Endothelial cell of umbilical vein (primary cell): ENCODE data around the gene H1-8. TPM values are rescaled to one million over a fixed set of nuclear protein-coding genes. Genes with fewer than 3 reads are reported as not detected.

ENCODE experiments used
- BruUV-seq: library from RNA; stranded (reverse); fragments of 400-500 nt; replicated peaks from 2 replicates; lab custom pipeline; 2021; lab: Mats Ljungman, UMichigan
- CTCF ChIA-PET: fragments of 300-600, 350-600 bp; sonication (Branson Sonifier 250); formaldehyde crosslinking; loops from one replicate; lab custom pipeline; 2021; ENCODE audit warnings: antibody characterized with exemption, inconsistent platforms; lab: Charles Lee
- POLR2A ChIA-PET: fragments of 300-600, 350-600 bp; sonication (Branson Sonifier 250); formaldehyde crosslinking; loops from one replicate; lab custom pipeline; 2021; ENCODE audit warnings: antibody characterized with exemption, inconsistent platforms; lab: Charles Lee
- DNase-seq: peaks from one replicate; pipeline ENCODE4 v3.0.0-alpha.2; 2011; ENCODE audit warnings: low read depth, low spot score
- FAIRE-seq: peaks from 2 replicates; lab custom pipeline; 2011; peaks lifted over from hg19 to GRCh38; lab: Jason Lieb, UNC
- H2AFZ ChIP-seq: 2 replicates; pipeline ENCODE4 v1.6.0; 2012; ENCODE audit warnings: low read depth, low read length, control low read depth, inconsistent platforms
- H3K27ac ChIP-seq: 2 replicates; pipeline ENCODE4 v1.5.1; 2011; ENCODE audit warnings: low read depth, mild to moderate bottlenecking, control low read depth, low read length, moderate library complexity; ENCODE audit not compliant: insufficient read depth
- H3K27me3 ChIP-seq, 2 experiments: 2 replicates each; pipeline versions ENCODE4 v1.6.0 to v1.6.1; 2011; ENCODE audit warnings: low read length in 2 of 2, mixed read lengths in 1 of 2; ENCODE audit not compliant: control insufficient read depth in 2 of 2, insufficient read depth in 2 of 2
- H3K36me3 ChIP-seq, 2 experiments: 2 replicates in 1 of 2; 3 replicates in 1 of 2; pipeline ENCODE4 v1.5.1; 2011; ENCODE audit warnings: low read length in 2 of 2, mild to moderate bottlenecking in 1 of 2, moderate library complexity in 1 of 2; ENCODE audit not compliant: control insufficient read depth in 2 of 2, insufficient read depth in 2 of 2; ENCODE audit errors: extremely low read depth in 1 of 2
- H3K4me1 ChIP-seq: 3 replicates; pipeline ENCODE4 v1.5.1; 2011; ENCODE audit warnings: mild to moderate bottlenecking, low read length; ENCODE audit not compliant: control insufficient read depth, insufficient read depth; ENCODE audit errors: extremely low read depth
- H3K4me2 ChIP-seq: 2 replicates; pipeline ENCODE4 v1.6.1; 2011; ENCODE audit warnings: low read length, control low read depth, mixed read lengths; ENCODE audit not compliant: insufficient read depth
- H3K4me3 ChIP-seq, 3 experiments: fragments of 200-600 bp in 1 of 3; sonication (generic), shearing (Covaris generic) in 1 of 3; replicated peaks in 1 of 3; 2 replicates each; pipeline ENCODE4 v1.5.1; 2011 to 2016; ENCODE audit warnings: control low read depth in 3 of 3, low read length in 3 of 3, mild to moderate bottlenecking in 2 of 3, inconsistent platforms in 1 of 3, low read depth in 1 of 3, moderate library complexity in 1 of 3; ENCODE audit not compliant: insufficient read depth in 1 of 3
- H3K79me2 ChIP-seq: 2 replicates; pipeline ENCODE4 v1.6.0; 2012; ENCODE audit warnings: low read length, inconsistent platforms; ENCODE audit not compliant: control insufficient read depth, insufficient read depth
- H3K9ac ChIP-seq: replicated peaks from 2 replicates; pipeline ENCODE3; 2011; ENCODE audit warnings: low read length, control low read depth; ENCODE audit not compliant: insufficient read depth; ENCODE audit errors: extremely low read depth
- H3K9me1 ChIP-seq: replicated peaks from 3 replicates; pipeline ENCODE4 v1.6.0; 2011; ENCODE audit warnings: mild to moderate bottlenecking, low read length; ENCODE audit not compliant: control insufficient read depth, insufficient read depth; ENCODE audit errors: extremely low read depth
- H3K9me3 ChIP-seq: replicated peaks from 2 replicates; pipeline ENCODE4 v1.5.1; 2012; ENCODE audit warnings: low read length, inconsistent platforms; ENCODE audit not compliant: control insufficient read depth, insufficient read depth
- H4K20me1 ChIP-seq: replicated peaks from 2 replicates; pipeline ENCODE3; 2011; ENCODE audit warnings: mild to moderate bottlenecking, low read length; ENCODE audit not compliant: control insufficient read depth, insufficient read depth; ENCODE audit errors: extremely low read depth
- EZH2 ChIP-seq: IDR thresholded peaks from 2 replicates; pipeline ENCODE4 v1.6.1; 2012; ENCODE audit warnings: borderline replicate concordance, low read depth, mild to moderate bottlenecking, moderate library complexity, low read length, inconsistent platforms; ENCODE audit not compliant: severe bottlenecking
- FOS ChIP-seq: IDR thresholded peaks from 2 replicates; pipeline ENCODE4 v1.6.1; 2011; ENCODE audit warnings: mild to moderate bottlenecking, low read length, moderate library complexity, borderline replicate concordance; ENCODE audit not compliant: insufficient read depth
- MYC ChIP-seq: IDR thresholded peaks from one replicate; pipeline ENCODE4 v1.6.1; 2011; ENCODE audit warnings: mild to moderate bottlenecking, low read depth, low read length
- dilution Hi-C: fragments of 300-500 bp; cut with MboI; formaldehyde crosslinking; loops from one replicate; pipeline ENCODE4 v1.15.0; 2019; ENCODE audit warnings: low sequenced_read_pairs; ENCODE audit not compliant: extremely low pct_ligation_motif_present
- intact Hi-C: fragments of 100-400 bp; cut with micrococcal nuclease; formaldehyde crosslinking; loops from one replicate; pipeline ENCODE4 v1.10.0; 2022
- polyA plus RNA-seq, 4 experiments: library from polyadenylated mRNA; depleted of rRNA in 3 of 4; stranded (reverse) in 3 of 4; unstranded in 1 of 4; fragments of >200 nt; gene quantifications; 2 replicates each; pipeline versions ENCODE4 v1.2.1 to v1.2.3, GENCODE V29; 2011 to 2012; ENCODE audit warnings: missing spikeins in 1 of 4
- total RNA-seq: library from RNA; stranded (reverse); gene quantifications from 2 replicates; pipeline ENCODE4 v1.2.3, GENCODE V29; 2021

Gene H1-8
- total and polyA plus RNA-seq, 2 donors (not counting 3 experiments of a cell fraction or from before 2014, with no cell fraction given), result not detected

DNA sequence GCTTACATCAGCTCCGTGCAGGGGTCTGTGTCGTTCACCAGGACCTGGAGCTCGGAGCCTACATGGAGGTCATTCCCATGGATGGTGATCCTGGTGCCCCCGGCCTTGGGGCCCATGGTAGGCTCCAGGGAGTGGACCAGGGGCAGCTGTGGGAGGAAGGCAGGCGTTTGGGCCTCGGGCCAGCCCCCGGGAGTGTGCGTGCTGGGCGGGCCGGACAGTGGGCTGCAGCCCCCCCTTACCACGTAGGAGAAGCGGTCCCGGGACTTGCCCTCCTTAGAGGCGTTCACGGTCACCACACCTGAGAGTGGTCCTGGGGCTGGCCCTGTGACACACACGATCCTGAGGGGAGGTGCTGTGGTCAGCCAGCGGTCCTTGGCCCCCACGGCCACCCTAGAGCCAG lies 29.6 kb downstream of the H1-8 start:
- H3K27me3 ChIP-seq, result no peaks in the 10 kb centered on the region
- H3K4me3 ChIP-seq, result no peak overlapping the region
- FAIRE-seq, result no peak
- TF ChIP-seq FOS, result no peak
- BruUV-seq, result no TSS peak
- H3K79me2 ChIP-seq, result no peaks in the 10 kb centered on the region
- CTCF ChIA-PET, result interaction anchor here (0.7 kb wide), 1 partner anchor 82 kb away, joined by 3 read pairs; no protein-coding TSS in a partner anchor
- no peak overlapping the region for H3K4me2 ChIP-seq
- H3K9ac ChIP-seq, result no peak overlapping the region
- H3K9me1 ChIP-seq, result no peaks in the 10 kb centered on the region
- no peaks in the 10 kb centered on the region for H4K20me1 ChIP-seq
- no peak for DNase-seq
- no peak overlapping the region for H2AFZ ChIP-seq
- H3K27ac ChIP-seq, result no peak overlapping the region
- intact Hi-C loops (no loop called here), dilution Hi-C loops (no loop called here)
- peaks cover 45 to 77% of the 10 kb centered on the region in 2 experiments for H3K36me3 ChIP-seq
- H3K4me1 ChIP-seq, result peaks cover 10% of the 10 kb centered on the region
- POLR2A ChIA-PET, result no interaction called here
- H3K9me3 ChIP-seq, result no peaks in the 10 kb centered on the region

DNA sequence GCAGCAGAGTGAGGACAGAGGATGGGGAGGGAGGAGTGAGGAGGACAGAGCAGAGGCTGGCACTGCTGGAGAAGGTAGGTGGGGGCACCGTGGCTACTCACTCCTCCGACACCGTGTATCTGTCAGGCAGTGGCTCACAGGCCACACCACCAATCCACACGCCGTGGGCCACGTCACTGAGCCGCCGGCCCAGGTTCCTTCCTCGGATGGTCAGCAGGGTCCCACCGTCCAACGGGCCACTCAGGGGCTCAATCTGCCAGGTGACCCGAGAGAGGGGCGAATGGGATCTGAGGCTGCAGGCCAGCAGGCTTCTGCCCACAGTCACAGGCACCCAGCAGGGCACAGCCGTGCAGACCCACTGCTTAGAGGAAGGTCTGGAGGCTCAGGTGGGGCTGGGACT lies 30.5 kb downstream of the H1-8 start:
- H3K27me3 ChIP-seq, result no peaks in the 10 kb centered on the region
- H3K27ac ChIP-seq, result no peak overlapping the region
- DNase-seq (no peak), FAIRE-seq (no peak)
- dilution Hi-C loops, result no loop called here
- H3K4me1 ChIP-seq, result peaks cover 12% of the 10 kb centered on the region
- H3K36me3 ChIP-seq, result peaks cover 47 to 82% of the 10 kb centered on the region in 2 experiments
- intact Hi-C loops, result no loop called here
- BruUV-seq, result no TSS peak
- no peaks in the 10 kb centered on the region for H3K9me3 ChIP-seq
- TF ChIP-seq EZH2, result no peak
- no peak for TF ChIP-seq MYC
- H3K9me1 ChIP-seq, result no peaks in the 10 kb centered on the region
- no peaks in the 10 kb centered on the region for H3K79me2 ChIP-seq
- no peak overlapping the region for H3K4me2 ChIP-seq
- no peak overlapping the region for H3K4me3 ChIP-seq
- no peak overlapping the region for H2AFZ ChIP-seq
- H3K9ac ChIP-seq, result no peak overlapping the region
- CTCF ChIA-PET, result interaction anchor here (1.6 kb wide), 1 partner anchor 83 kb away, joined by 5 read pairs; no protein-coding TSS in a partner anchor
- no peaks in the 10 kb centered on the region for H4K20me1 ChIP-seq
- POLR2A ChIA-PET, result no interaction called here
